T-cell (primary cell): ENCODE data around the gene IFNAR1. TPM values are rescaled to one million over a fixed set of nuclear protein-coding genes. Genes with fewer than 3 reads are reported as not detected.

Experiments
- ATAC-seq, 4 experiments: fragments of 200-7000 bp in 3 of 4; fragments of 150-1000 bp in 1 of 4; cut with Tn5 transposase; replicated peaks in 1 of 4; 1 replicate in 3 of 4; 2 replicates in 1 of 4; pipeline ENCODE4 v1.10.0; 2021; ENCODE audit warnings: moderate library complexity in 3 of 4, mild to moderate bottlenecking in 2 of 4, moderate number of reproducible peaks in 1 of 4
- CTCF ChIA-PET, 2 donors: fragments of 300-600 bp; sonication (Branson Sonifier 250); formaldehyde crosslinking; loops; one replicate each; lab custom pipeline; 2022; ENCODE audit warnings: antibody characterized with exemption in 2 of 2; lab: Charles Lee
- POLR2A ChIA-PET, 2 donors: fragments of 300-600 bp; sonication (Branson Sonifier 250); formaldehyde crosslinking; loops; one replicate each; lab custom pipeline; 2022; ENCODE audit warnings: antibody characterized with exemption in 2 of 2; lab: Charles Lee
- DNase-seq, 35 experiments: peaks; one replicate each; pipeline versions ENCODE4 v3.0.0 to v3.0.0-alpha.2; 2013 to 2023
- H3K27ac ChIP-seq: one replicate; pipeline ENCODE4 v1.5.1; 2013; ENCODE audit warnings: low read length
- H3K27me3 ChIP-seq, 2 experiments: replicated peaks in 1 of 2; 1 replicate in 1 of 2; 2 replicates in 1 of 2; pipeline versions ENCODE4 v1.6.1 to v1.7.0; 2013; ENCODE audit warnings: low read length in 1 of 2, mixed read lengths in 1 of 2; ENCODE audit not compliant: control insufficient read depth in 2 of 2, insufficient read depth in 2 of 2; ENCODE audit errors: extremely low read depth in 1 of 2
- H3K36me3 ChIP-seq, 2 donors: 1 replicate in 1 of 2; 2 replicates in 1 of 2; pipeline versions ENCODE4 v1.6.1 to v1.7.0; 2013; ENCODE audit warnings: low read length in 1 of 2; ENCODE audit not compliant: control insufficient read depth in 2 of 2, insufficient read depth in 1 of 2; ENCODE audit errors: extremely low read depth in 1 of 2
- H3K4me1 ChIP-seq, 2 experiments: 1 replicate in 1 of 2; 2 replicates in 1 of 2; pipeline versions ENCODE4 v1.6.1 to v1.7.0; 2013; ENCODE audit warnings: low read length in 2 of 2, mixed read lengths in 1 of 2; ENCODE audit not compliant: insufficient read depth in 2 of 2, control insufficient read depth in 1 of 2; ENCODE audit errors: extremely low read depth in 1 of 2
- H3K4me3 ChIP-seq, 2 donors: 1 replicate in 1 of 2; 2 replicates in 1 of 2; pipeline versions ENCODE4 v1.5.1 to v1.7.0; 2013; ENCODE audit warnings: mild to moderate bottlenecking in 2 of 2, low read length in 1 of 2, moderate library complexity in 1 of 2; ENCODE audit not compliant: control insufficient read depth in 1 of 2; ENCODE audit errors: extremely low read depth in 1 of 2
- H3K9me3 ChIP-seq: 2 replicates; pipeline ENCODE4 v1.7.0; 2013
- H3K27ac Mint-ChIP-seq, 2 donors: one replicate each; pipeline ENCODE4 v1.8.0; 2020 to 2021; ENCODE audit warnings: mild to moderate bottlenecking in 2 of 2, mixed read lengths in 2 of 2
- H3K27me3 Mint-ChIP-seq, 2 donors: one replicate each; pipeline ENCODE4 v1.8.0; 2021 to 2022; ENCODE audit warnings: mixed read lengths in 2 of 2
- H3K36me3 Mint-ChIP-seq: one replicate; pipeline ENCODE4 v1.8.0; 2021; ENCODE audit warnings: mixed read lengths
- H3K4me1 Mint-ChIP-seq, 3 donors: one replicate each; pipeline ENCODE4 v1.8.0; 2020 to 2022; ENCODE audit warnings: mixed read lengths in 3 of 3, mild to moderate bottlenecking in 1 of 3
- H3K4me3 Mint-ChIP-seq, 3 donors: one replicate each; pipeline ENCODE4 v1.8.0; 2020 to 2022; ENCODE audit warnings: mild to moderate bottlenecking in 3 of 3, mixed read lengths in 3 of 3, moderate library complexity in 3 of 3
- H3K9me3 Mint-ChIP-seq, 3 donors: one replicate each; pipeline ENCODE4 v1.8.0; 2020 to 2022; ENCODE audit warnings: mixed read lengths in 3 of 3
- WGBS: methylation state at CpG from one replicate; pipeline ENCODE4 v1.1.5; 2013; ENCODE audit warnings: missing lambda C conversion rate; ENCODE audit not compliant: insufficient coverage; 5-methylcytosine and 5-hydroxymethylcytosine counted together
- total RNA-seq, 35 experiments: library from RNA in 6 of 35; stranded (reverse) in 6 of 35; fragments of 120-200 nt in 1 of 35; gene quantifications; one replicate each; pipeline versions ENCODE4 v1.2.1 to v1.2.4 and lab custom pipeline; 2013 to 2026

IFNAR1 gene
- total RNA-seq, 5 donors from 2014 or later (not counting 1 experiment from before 2014, with no cell fraction given) = 22.1 to 51.1 (median 45.6) TPM

DNA sequence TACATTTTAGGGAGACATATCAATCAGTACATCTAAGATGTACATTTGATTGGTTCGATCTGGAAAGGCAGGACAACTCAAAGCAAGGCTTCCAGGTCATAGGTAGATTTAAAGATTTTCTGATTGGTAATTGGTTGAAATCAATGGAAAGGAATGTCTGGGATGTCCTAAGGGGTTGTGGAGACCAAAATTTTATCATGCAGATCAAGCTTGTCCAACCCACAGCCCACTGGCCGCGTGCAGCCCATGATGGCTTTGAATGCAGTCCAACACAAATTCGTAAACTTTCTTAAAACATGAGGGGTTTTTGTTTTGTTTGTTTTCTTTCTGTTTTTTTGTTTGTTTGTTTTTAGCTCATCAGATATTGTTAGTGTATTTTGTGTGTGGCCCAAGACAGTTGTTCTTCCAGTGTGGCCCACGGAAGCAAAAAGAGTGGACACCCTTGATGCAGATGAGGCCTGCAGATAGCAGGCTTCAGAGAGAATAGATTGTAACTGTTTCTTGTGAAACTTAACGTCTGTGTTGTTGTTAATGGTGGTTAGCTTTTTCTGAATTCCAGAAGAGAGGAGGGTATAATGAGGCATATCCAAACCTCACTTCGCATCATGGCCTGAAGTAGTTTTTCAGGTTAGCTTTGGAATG lies 3.1 kb downstream of the IFNAR1 start:
- 90% methylated on average over 3 of the region's 7 CpGs for WGBS
- Mint-ChIP-seq H3K27me3 (no peaks in the 10 kb centered on the region), H3K36me3 (peaks cover 15% of the 10 kb centered on the region), H3K9me3 (peaks cover under 1 to 8% (median 2%) of the 10 kb centered on the region in 3 donors), H3K4me1 (peaks cover 61 to 65% (median 63%) of the 10 kb centered on the region in 3 donors), H3K27ac (no peak overlapping the region), H3K4me3 (peak overlapping the region in 2 of 3 donors; percentile 25 to 50)
- H3K9me3 ChIP-seq = no peaks in the 10 kb centered on the region
- POLR2A ChIA-PET = no interaction called here
- ATAC-seq (no peak), DNase-seq (no peak)
- H3K4me3 ChIP-seq = no peak overlapping the region
- no peak overlapping the region for H3K27ac ChIP-seq
- H3K27me3 ChIP-seq = no peaks in the 10 kb centered on the region
- CTCF ChIA-PET = interaction anchor here in 1 of 2 donors (0.6 to 2.5 kb wide), 5 partner anchors 19 to 278 kb away, joined by 3 to 5 read pairs (median 5); no protein-coding TSS in a partner anchor
- peaks cover 35 to 40% of the 10 kb centered on the region in 2 experiments for H3K4me1 ChIP-seq
- H3K36me3 ChIP-seq = peaks cover 0 to 14% of the 10 kb centered on the region in 2 donors

DNA sequence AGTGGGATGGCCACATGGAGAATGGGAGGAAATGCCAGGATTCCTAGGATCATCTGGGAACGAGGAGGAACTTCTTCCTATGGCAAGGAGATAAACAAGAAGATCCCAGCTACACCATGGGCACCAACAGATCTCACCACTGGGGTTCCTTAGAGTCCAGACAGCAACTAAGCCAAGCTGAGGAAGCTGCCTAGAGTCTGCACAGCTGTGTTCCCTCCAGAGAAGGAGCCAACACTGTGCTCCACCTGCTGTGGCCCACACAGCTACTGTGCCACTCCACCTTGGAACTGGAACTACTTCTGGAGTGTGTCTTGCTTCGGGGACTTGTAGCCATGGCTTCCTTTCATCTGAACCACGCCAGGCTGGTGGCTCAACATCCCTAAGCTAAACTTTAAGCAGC lies 6.0 kb downstream of the IFNAR1 start:
- Mint-ChIP-seq H3K27ac (peak overlapping the region; percentile 50 to 53), H3K4me1 (peaks cover 72 to 81% (median 75%) of the 10 kb centered on the region in 3 donors), H3K27me3 (no peaks in the 10 kb centered on the region), H3K36me3 (peaks cover 25% of the 10 kb centered on the region), H3K4me3 (no peak overlapping the region), H3K9me3 (peaks cover 5 to 17% (median 6%) of the 10 kb centered on the region in 3 donors)
- Histone ChIP-seq H3K36me3 (peaks cover 0 to 14% of the 10 kb centered on the region in 2 donors), H3K4me3 (no peak overlapping the region), H3K4me1 (peaks cover 35 to 39% of the 10 kb centered on the region in 2 experiments), H3K27me3 (no peaks in the 10 kb centered on the region), H3K27ac (peak overlapping the region; percentile 7), H3K9me3 (no peaks in the 10 kb centered on the region)
- ATAC-seq (peak in 2 of 4 experiments; percentile 8 to 46), DNase-seq (no peak)
- ChIA-PET CTCF (interaction anchor here in 1 of 2 donors (1.4 to 2.5 kb wide), 3 partner anchors 15 to 134 kb away, joined by 6 to 9 read pairs (median 6); no protein-coding TSS in a partner anchor), POLR2A (interaction anchor here in 1 of 2 donors (0.6 kb wide), 1 partner anchor 100 kb away, joined by 3 read pairs; no protein-coding TSS in a partner anchor)
- 94% methylated on average over 2 of the region's 3 CpGs for WGBS

DNA sequence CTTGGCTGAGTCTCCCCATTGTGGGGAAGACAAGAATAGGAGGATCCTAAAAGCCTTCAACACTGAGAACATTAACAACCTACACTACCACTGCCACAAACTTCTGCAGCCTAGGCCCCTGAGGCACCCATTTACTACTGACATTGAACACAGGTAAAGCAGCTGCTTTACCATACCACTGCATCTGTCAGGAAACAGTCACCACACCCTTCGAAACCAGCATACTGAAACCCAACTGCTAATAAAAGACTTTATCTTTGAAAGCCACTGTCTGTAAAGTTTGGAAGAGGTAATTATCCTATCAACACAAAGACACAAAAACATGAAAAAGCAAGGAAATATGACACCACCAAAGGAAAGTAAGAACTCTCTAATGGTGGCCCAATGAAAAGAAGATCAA lies 7.4 kb downstream of the IFNAR1 start:
- Histone ChIP-seq H3K4me3 (no peak overlapping the region), H3K27me3 (no peaks in the 10 kb centered on the region), H3K9me3 (no peaks in the 10 kb centered on the region), H3K4me1 (peaks cover 25 to 29% of the 10 kb centered on the region in 2 experiments), H3K27ac (peak overlapping the region; percentile 14), H3K36me3 (peaks cover 0 to 21% of the 10 kb centered on the region in 2 donors)
- H3K4me3 Mint-ChIP-seq = peak overlapping the region in 1 of 3 donors; percentile 38
- CTCF ChIA-PET = interaction anchor here (0.5 to 2.5 kb wide), 4 partner anchors 13 to 135 kb away, joined by 3 to 9 read pairs (median 5); no protein-coding TSS in a partner anchor
- no CpG with 5 or more reads among the region's 1 CpG for WGBS
- peaks cover 63 to 72% (median 66%) of the 10 kb centered on the region in 3 donors for H3K4me1 Mint-ChIP-seq
- H3K27me3 Mint-ChIP-seq = no peaks in the 10 kb centered on the region
- peak in 1 of 35 experiments; percentile 19 for DNase-seq
- H3K9me3 Mint-ChIP-seq = peaks cover 5 to 17% (median 6%) of the 10 kb centered on the region in 3 donors
- peaks cover 28% of the 10 kb centered on the region for H3K36me3 Mint-ChIP-seq
- ATAC-seq = peak; percentile 59 to 77 (median 66)
- H3K27ac Mint-ChIP-seq = peak overlapping the region; percentile 66 to 77
- POLR2A ChIA-PET = interaction anchor here in 1 of 2 donors (0.9 kb wide), 1 partner anchor 73 kb away, joined by 3 read pairs; no protein-coding TSS in a partner anchor

DNA sequence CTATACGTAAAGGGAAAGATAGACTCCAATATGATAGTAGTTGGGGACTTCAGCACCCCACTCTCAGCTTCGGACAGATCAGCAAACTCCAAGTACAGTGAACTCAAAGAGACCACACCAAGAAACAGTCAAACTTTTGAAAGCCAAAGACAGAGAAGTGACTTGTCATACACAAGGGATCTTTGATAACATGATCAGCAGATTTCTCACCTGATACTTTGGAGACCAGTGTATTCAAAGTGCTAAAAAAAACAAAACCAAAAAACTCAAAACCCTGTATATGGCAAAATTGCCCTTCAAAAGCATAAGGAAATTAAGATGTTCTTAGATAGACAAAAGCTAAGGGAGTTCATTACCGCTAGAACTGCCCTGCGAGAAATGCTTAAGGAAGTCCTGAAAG lies 9.4 kb downstream of the IFNAR1 start:
- ChIA-PET CTCF (no interaction called here), POLR2A (no interaction called here)
- Histone ChIP-seq H3K27ac (no peak overlapping the region), H3K27me3 (no peaks in the 10 kb centered on the region), H3K9me3 (no peaks in the 10 kb centered on the region), H3K36me3 (peaks cover 0 to 26% of the 10 kb centered on the region in 2 donors), H3K4me1 (peaks cover 16 to 22% of the 10 kb centered on the region in 2 experiments), H3K4me3 (no peak overlapping the region)
- Mint-ChIP-seq H3K36me3 (peaks cover 27% of the 10 kb centered on the region), H3K27ac (peak overlapping the region in 1 of 2 donors; percentile 57), H3K27me3 (no peaks in the 10 kb centered on the region), H3K4me3 (no peak overlapping the region), H3K4me1 (peaks cover 50 to 59% (median 51%) of the 10 kb centered on the region in 3 donors), H3K9me3 (peaks cover 5 to 17% (median 6%) of the 10 kb centered on the region in 3 donors)
- DNase-seq (no peak), ATAC-seq (no peak)
- WGBS = 100% methylated on average over 1 of the region's 4 CpGs

DNA sequence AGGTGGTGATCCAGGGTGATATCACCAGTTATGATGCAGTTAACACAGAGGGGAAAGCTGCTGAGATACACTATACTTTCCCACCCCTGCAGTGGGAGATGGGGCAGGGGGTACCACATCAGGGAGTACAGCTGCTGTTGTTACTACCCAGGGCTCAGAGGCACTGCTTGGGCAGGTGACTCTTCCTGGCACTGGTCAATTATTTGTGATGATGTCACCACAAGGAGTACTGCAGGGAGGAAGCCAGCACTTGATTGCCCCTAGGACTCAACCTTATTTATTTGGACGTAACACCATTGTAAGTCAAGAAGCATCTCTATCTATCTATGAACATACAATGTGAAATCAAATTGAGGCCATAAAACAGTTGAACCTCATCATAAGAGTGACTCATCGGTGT lies 10.1 kb downstream of the IFNAR1 start:
- POLR2A ChIA-PET = interaction anchor here in 1 of 2 donors (0.8 kb wide), 1 partner anchor 39 kb away, joined by 3 read pairs; no protein-coding TSS in a partner anchor
- peaks cover 5 to 17% (median 6%) of the 10 kb centered on the region in 3 donors for H3K9me3 Mint-ChIP-seq

DNA sequence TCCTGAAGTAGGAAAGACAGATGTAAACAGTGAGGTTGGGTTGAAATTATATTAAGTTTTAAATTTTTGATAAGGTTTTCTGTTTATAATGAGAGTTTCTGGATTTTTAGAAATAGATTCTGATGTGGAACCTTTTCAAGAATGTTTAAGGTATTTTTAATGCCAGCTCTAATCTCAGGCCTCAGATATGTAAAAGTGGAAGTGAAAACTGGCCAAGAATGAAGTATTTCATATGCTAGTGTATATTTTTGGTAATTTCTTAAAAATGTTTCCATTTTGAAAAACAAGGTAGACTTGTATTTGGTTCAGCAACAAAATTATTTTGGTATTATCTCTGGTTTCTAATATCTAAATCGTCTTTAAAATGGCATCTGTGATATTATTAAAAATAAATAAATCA lies 14.4 kb downstream of the IFNAR1 start:
- CTCF ChIA-PET = interaction anchor here in 1 of 2 donors (1.4 kb wide), 1 partner anchor 22 kb away, joined by 5 read pairs; no protein-coding TSS in a partner anchor
- WGBS = no CpG with 5 or more reads among the region's 1 CpG
- ATAC-seq = no peak
- peaks cover 0 to 43% of the 10 kb centered on the region in 2 donors for H3K36me3 ChIP-seq
- Mint-ChIP-seq H3K36me3 (peaks cover 27% of the 10 kb centered on the region), H3K27me3 (no peaks in the 10 kb centered on the region), H3K4me1 (peaks cover 17 to 18% (median 18%) of the 10 kb centered on the region in 3 donors), H3K27ac (peak overlapping the region; percentile 22 to 31), H3K9me3 (peaks cover 0 to 1% (median 0%) of the 10 kb centered on the region in 3 donors), H3K4me3 (no peak overlapping the region)
- no peaks in the 10 kb centered on the region for H3K27me3 ChIP-seq
- no peak overlapping the region for H3K27ac ChIP-seq
- H3K4me1 ChIP-seq = peaks cover 0 to 5% of the 10 kb centered on the region in 2 experiments
- POLR2A ChIA-PET = no interaction called here
- no peak overlapping the region for H3K4me3 ChIP-seq
- no peaks in the 10 kb centered on the region for H3K9me3 ChIP-seq
- no peak for DNase-seq

More for the DNA sequence above, 10.1 kb downstream of the IFNAR1 start:
- Histone ChIP-seq H3K4me3 (no peak overlapping the region), H3K9me3 (no peaks in the 10 kb centered on the region), H3K27me3 (no peaks in the 10 kb centered on the region), H3K36me3 (peaks cover 0 to 26% of the 10 kb centered on the region in 2 donors), H3K4me1 (peaks cover 16 to 22% of the 10 kb centered on the region in 2 experiments), H3K27ac (no peak overlapping the region)
- CTCF ChIA-PET = no interaction called here
- H3K4me1 Mint-ChIP-seq = peaks cover 45 to 53% (median 47%) of the 10 kb centered on the region in 3 donors
- no peak overlapping the region for H3K27ac Mint-ChIP-seq
- H3K4me3 Mint-ChIP-seq = no peak overlapping the region
- no peaks in the 10 kb centered on the region for H3K27me3 Mint-ChIP-seq
- H3K36me3 Mint-ChIP-seq = peaks cover 27% of the 10 kb centered on the region
- ATAC-seq = no peak
- DNase-seq = no peak
- no CpG with 5 or more reads among the region's 2 CpGs for WGBS
